ENCODE measurements around the gene FXYD1. TPM values are rescaled to one million over a fixed set of nuclear protein-coding genes. Genes with fewer than 3 reads are reported as not detected.
"Not testable (repeated sequence)": the region's sequence is repeated elsewhere in the genome, so short reads cannot be mapped to it uniquely, and the experiment has no call there.

FXYD1 gene
- total and polyA plus RNA-seq, 12 donors, result 251 to 819 (median 578) TPM

DNA sequence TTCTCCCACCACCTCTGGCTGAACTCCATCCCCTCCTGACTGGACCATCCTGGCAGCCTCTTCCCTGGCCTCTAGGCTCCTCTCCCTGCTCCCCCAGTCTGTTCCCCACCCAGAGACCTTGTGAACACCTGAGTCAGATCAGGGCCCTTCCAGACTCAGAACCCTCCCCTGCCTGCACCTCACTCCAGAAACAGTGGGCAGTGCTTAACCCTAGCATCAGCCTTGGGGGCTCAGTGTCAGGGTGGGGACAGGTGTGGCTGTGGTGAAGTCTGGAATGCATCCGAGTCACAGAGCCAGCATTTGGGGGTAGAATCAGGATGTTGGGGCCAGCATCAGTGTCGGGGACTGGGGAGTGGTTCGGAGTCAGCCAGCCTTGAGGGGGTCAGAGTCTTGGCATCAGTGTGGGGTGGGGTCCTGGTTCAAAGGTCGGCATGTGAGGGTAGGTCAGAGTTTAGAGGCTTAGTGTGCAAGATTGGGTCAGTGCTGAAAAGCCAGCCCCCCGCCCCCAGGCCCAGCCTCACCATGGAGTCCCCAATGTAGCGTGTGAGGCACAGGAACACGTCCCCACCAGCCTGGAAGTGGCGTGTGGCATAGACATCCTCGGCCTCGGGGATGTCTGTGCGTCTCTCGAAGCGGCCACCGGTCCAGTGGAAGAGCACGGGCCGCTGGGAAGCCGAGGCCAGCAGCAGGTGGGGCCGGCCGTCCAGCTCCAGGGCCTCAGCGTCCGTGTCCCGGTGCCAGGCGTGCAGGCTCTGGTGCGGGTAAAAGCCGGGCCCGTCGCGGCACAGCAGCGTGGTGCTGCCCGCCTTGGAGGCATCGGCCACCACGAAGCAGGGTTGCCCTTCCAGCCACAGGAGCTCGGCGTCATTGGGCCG lies 12.6 kb upstream of the FXYD1 start:
- H3K36me3 ChIP-seq, result no peaks in the 10 kb centered on the region
- no peaks in the 10 kb centered on the region for H3K27me3 ChIP-seq
- no peak for DNase-seq
- 85 to 91% methylated on average over 26 to 35 of the region's 35 CpGs for WGBS, 2 donors
- H3K4me1 ChIP-seq, result peaks cover 5 to 40% (median 29%) of the 10 kb centered on the region in 9 donors
- H3K9me3 ChIP-seq, result no peaks in the 10 kb centered on the region
- TF ChIP-seq, protein P1, sequence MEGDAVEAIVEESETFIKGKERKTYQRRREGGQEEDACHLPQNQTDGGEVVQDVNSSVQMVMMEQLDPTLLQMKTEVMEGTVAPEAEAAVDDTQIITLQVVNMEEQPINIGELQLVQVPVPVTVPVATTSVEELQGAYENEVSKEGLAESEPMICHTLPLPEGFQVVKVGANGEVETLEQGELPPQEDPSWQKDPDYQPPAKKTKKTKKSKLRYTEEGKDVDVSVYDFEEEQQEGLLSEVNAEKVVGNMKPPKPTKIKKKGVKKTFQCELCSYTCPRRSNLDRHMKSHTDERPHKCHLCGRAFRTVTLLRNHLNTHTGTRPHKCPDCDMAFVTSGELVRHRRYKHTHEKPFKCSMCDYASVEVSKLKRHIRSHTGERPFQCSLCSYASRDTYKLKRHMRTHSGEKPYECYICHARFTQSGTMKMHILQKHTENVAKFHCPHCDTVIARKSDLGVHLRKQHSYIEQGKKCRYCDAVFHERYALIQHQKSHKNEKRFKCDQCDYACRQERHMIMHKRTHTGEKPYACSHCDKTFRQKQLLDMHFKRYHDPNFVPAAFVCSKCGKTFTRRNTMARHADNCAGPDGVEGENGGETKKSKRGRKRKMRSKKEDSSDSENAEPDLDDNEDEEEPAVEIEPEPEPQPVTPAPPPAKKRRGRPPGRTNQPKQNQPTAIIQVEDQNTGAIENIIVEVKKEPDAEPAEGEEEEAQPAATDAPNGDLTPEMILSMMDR (IDR thresholded peaks at IDR 0.05), result no peak
- peak overlapping the region in 3 of 10 donors; percentile 5 to 29 (median 5) for H3K4me3 ChIP-seq
- intact Hi-C loops (cut with DNase I), result loop anchor here in 1 of 10 donors (2.0 kb wide), 1 partner anchor 13 kb away; the partner anchor contains the start of gene FXYD1
- peak overlapping the region in 5 of 10 donors; percentile 2 to 44 (median 27) for H3K27ac ChIP-seq
- ATAC-seq, result no peak

DNA sequence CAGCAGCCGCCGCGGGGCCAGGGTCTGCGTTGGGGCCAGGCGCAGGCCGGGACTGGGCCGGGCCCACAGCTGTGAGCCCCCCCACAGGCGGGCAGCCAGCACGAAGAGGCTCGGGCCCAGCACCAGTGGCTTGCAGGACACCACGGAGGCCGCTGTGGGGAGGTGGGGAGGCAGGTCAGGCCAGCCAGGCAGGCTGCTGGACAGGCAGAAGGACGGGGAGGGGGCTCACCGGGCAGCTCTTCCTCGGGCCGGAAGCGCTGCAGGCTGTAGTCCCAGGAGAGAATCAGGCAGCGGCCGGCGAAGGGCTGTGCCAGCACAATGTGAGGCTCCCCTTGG lies 12.0 kb upstream of the FXYD1 start:
- TF ChIP-seq, protein P1 (IDR thresholded peaks at IDR 0.05), result no peak
- H3K36me3 ChIP-seq, result no peaks in the 10 kb centered on the region
- peak overlapping the region in 5 of 10 donors; percentile 2 to 44 (median 27) for H3K27ac ChIP-seq
- H3K27me3 ChIP-seq, result no peaks in the 10 kb centered on the region
- H3K9me3 ChIP-seq, result no peaks in the 10 kb centered on the region
- peaks cover 5 to 40% (median 25%) of the 10 kb centered on the region in 9 donors for H3K4me1 ChIP-seq
- 45 to 51% methylated on average over 18 to 20 of the region's 20 CpGs for WGBS, 2 donors
- ATAC-seq (peak in 2 of 8 donors; percentile 3 to 17), DNase-seq (no peak)
- intact Hi-C loops (cut with DNase I), result no loop called here
- peak overlapping the region in 3 of 10 donors; percentile 5 to 29 (median 5) for H3K4me3 ChIP-seq

DNA sequence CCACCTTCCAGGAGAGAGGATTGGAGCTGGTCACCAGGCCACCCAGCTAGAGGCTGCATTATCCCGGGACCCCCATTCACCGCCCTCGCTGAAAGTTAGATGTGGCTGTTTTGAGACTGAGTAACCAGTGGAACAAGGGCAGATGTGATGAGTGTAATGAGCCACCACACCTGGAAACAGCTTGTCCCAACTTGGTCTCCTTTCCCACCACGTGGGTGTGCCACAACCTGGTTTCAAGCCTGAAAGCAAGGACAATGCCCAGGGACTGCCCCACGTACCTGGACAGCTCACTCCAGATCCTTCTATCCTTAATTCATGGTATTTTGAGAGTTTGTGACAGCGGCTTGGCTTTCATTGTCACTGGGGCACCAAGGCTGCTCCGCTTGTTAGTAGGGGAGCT lies 10.8 kb upstream of the FXYD1 start:
- intact Hi-C loops (cut with DNase I), result no loop called here
- DNase-seq, result no peak
- Histone ChIP-seq H3K9me3 (no peaks in the 10 kb centered on the region), H3K4me3 (no peak overlapping the region), H3K36me3 (no peaks in the 10 kb centered on the region), H3K27ac (no peak overlapping the region), H3K27me3 (no peaks in the 10 kb centered on the region), H3K4me1 (peaks cover 5 to 37% (median 25%) of the 10 kb centered on the region in 9 donors)
- WGBS, 2 donors, result 82 to 84% methylated on average over 7 of the region's 7 CpGs
- no peak for ATAC-seq
- TF ChIP-seq, protein P1 (IDR thresholded peaks at IDR 0.05), result no peak

DNA sequence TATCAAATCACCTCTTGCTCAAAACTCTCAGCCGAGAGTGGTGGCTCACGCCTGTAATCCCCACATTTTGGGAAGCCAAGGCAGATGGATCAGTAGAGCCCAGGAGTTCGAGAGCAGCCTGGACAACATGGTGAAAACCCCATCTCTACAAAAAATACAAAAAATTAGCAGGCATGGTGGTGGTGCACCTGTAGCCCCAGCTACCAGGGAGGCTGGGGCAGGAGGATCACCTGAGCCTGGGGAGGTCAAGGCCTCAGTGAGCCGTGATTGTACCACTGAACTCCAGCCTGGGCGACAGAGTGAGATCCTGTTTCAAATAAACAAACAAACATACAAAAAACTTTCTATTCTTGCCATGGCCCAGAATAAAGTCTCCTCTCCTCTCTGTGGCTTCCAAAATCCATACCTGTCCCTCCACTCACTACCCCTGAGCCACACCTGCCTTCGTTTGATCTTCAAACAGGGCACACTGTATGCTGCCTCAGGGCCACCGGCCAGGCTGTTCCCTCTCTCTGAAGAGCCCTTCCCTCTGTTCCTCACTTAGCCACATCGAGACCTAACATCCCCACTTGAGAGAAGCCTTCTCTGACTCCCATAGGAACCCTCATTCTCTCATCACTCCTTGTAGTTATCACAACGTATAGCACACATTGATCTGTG lies 10.1 kb upstream of the FXYD1 start:
- H3K4me1 ChIP-seq, result peaks cover 2 to 30% (median 18%) of the 10 kb centered on the region in 9 donors
- 91% methylated on average over 9 of the region's 9 CpGs for WGBS, 2 donors
- ATAC-seq, result no peak

DNA sequence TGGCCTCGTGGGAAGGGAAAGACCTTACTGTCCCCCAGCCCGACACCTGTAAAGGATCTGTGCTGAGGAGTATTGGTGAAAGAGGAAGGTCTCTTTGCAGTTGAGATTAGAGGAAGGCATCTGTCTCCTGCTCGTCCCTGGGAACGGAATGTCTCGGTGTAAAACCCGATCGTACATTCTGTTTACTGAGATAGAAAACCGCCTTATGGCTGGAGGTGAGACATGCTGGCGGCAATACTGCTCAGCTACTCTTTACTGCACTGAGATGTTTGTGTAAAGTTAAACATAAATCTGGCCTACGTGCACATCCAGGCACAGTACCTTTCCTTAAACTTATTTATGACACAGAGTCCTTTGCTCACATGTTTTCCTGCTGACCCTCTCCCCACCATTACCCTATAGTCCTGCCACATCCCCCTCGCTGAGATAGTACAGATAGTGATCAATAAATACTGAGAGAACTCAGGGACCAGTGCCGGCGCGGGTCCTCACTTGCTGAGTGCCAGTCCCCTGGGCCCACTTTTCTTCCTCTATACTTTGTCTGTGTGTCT lies 8.8 kb upstream of the FXYD1 start:
- peaks cover 0 to 26% (median 8%) of the 10 kb centered on the region in 9 donors for H3K4me1 ChIP-seq
- H3K27ac ChIP-seq, result peak overlapping the region in 1 of 10 donors; percentile 50
- intact Hi-C loops (cut with DNase I), result loop anchor here in 2 of 10 donors (5.0 to 10.0 kb wide), 2 partner anchors 62 to 65 kb away; no protein-coding TSS in a partner anchor
- not testable (repeated sequence) for H3K36me3 ChIP-seq, DNase-seq, H3K9me3 ChIP-seq, ATAC-seq, H3K27me3 ChIP-seq, H3K4me3 ChIP-seq
- 60 to 65% methylated on average over 14 of the region's 14 CpGs for WGBS, 2 donors

More for the DNA sequence above, 10.1 kb upstream of the FXYD1 start:
- H3K36me3 ChIP-seq, result no peaks in the 10 kb centered on the region
- H3K4me3 ChIP-seq, result no peak overlapping the region
- TF ChIP-seq, protein P1 (IDR thresholded peaks at IDR 0.05), result no peak
- no peaks in the 10 kb centered on the region for H3K9me3 ChIP-seq
- H3K27ac ChIP-seq, result no peak overlapping the region
- no peak for DNase-seq
- intact Hi-C loops (cut with DNase I), result no loop called here
- H3K27me3 ChIP-seq, result no peaks in the 10 kb centered on the region

Measured in heart right ventricle (tissue), 16 donors.